22Rv1 (cell line): ENCODE results near the gene RICTOR.

Experiments used
- CTCF ChIP-seq: fragments of 450-650 bp; IDR thresholded peaks from 2 replicates; pipeline ENCODE4 v1.5.1; 2017; ENCODE audit warnings: mild to moderate bottlenecking
- ZFX ChIP-seq: fragments of 450-650 bp; IDR thresholded peaks from 2 replicates; pipeline ENCODE4 v1.6.1; 2017; ENCODE audit warnings: antibody characterized with exemption, borderline replicate concordance

GRCh38 chr5:39079147-39079546 is 4.9 kb upstream of the RICTOR start:
- TF ChIP-seq CTCF: no peak
- TF ChIP-seq ZFX: no peak
